Uterus (tissue), 2 donors: ENCODE measurements around the gene GMEB2.

Source experiments
- CTCF ChIP-seq, 4 experiments: fragments of 200-600 bp in 2 of 4; fragments of 450-650 bp in 2 of 4; sonication (generic) in 2 of 4; IDR thresholded peaks; one replicate each; pipeline ENCODE4 v1.5.1; 2016 to 2019; ENCODE audit warnings: antibody characterized with exemption in 4 of 4, mild to moderate bottlenecking in 2 of 4, moderate library complexity in 1 of 4
- POLR2A ChIP-seq, 2 donors: fragments of 450-650 bp; IDR thresholded peaks; one replicate each; pipeline ENCODE4 v1.6.1; 2016; ENCODE audit warnings: antibody characterized with exemption in 2 of 2, mild to moderate bottlenecking in 1 of 2, moderate library complexity in 1 of 2

GRCh38 chr20:63591786-63592355 lies 35.0 kb downstream of the GMEB2 start:
- TF ChIP-seq CTCF (IDR thresholded peaks at IDR 0.05) (no peak), POLR2A (IDR thresholded peaks at IDR 0.05) (no peak)
